GM12872 (cell line): ENCODE data around the gene NAP1L3.

ENCODE experiments used
- TF ChIP-seq, protein P1 (sequence below): IDR thresholded peaks from 3 replicates; pipeline ENCODE4 v1.5.1; 2011; ENCODE audit warnings: low read depth, mild to moderate bottlenecking, low read length, moderate library complexity; ENCODE audit not compliant: insufficient read depth

Gene NAP1L3

DNA sequence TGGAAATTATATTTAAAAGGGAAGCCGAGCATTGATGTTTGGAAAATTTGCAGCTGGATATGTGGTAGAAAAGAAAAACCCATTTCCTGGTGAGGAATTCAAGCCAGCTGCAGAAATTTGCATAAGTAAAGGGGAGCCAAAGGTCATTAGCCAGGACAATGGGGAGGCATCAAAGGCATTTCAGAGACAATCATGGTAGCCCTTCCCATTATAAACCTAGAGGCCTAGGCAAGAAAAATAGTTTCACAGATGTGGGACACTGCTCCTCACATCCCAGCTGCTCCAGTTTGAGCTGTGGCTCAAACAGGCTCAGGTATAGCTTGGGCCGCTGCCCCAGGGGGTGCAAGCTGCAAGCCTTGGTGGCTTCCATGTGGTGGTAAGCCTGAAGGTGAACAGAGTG lies 35.8 kb downstream of the NAP1L3 start:
- TF ChIP-seq, protein P1, sequence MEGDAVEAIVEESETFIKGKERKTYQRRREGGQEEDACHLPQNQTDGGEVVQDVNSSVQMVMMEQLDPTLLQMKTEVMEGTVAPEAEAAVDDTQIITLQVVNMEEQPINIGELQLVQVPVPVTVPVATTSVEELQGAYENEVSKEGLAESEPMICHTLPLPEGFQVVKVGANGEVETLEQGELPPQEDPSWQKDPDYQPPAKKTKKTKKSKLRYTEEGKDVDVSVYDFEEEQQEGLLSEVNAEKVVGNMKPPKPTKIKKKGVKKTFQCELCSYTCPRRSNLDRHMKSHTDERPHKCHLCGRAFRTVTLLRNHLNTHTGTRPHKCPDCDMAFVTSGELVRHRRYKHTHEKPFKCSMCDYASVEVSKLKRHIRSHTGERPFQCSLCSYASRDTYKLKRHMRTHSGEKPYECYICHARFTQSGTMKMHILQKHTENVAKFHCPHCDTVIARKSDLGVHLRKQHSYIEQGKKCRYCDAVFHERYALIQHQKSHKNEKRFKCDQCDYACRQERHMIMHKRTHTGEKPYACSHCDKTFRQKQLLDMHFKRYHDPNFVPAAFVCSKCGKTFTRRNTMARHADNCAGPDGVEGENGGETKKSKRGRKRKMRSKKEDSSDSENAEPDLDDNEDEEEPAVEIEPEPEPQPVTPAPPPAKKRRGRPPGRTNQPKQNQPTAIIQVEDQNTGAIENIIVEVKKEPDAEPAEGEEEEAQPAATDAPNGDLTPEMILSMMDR = no peak
